IPS-NIHi7 (cell line): ENCODE measurements around the gene HLA-DMB.
"Not testable (repeated sequence)": the region's sequence is repeated elsewhere in the genome, so short reads cannot be mapped to it uniquely, and the experiment has no call there.

Experiments used
- DNase-seq: peaks from one replicate; pipeline ENCODE4 v3.0.0; 2012; ENCODE audit warnings: mixed read lengths; ENCODE audit errors: extremely low spot score

The HLA-DMB gene

DNA sequence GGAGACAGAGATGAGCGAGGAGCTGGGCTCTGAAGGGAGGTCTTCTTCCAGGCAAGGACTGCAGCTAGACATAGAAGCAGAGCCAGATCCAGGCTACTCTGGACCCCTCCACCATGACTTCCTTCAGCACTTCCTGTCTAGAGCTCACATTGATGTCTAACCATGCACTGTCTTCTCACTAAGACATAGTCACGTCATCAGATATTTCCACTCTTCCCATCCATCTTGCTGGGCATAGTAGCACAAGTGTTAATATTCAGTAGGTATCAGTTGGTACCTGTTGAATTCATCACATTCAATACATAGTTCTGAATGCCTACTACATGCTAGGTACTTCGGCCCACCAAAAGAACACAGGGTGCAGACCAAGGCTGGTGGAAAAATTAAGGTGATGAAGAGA is 9.2 kb upstream of the HLA-DMB start:
- DNase-seq = no peak

DNA sequence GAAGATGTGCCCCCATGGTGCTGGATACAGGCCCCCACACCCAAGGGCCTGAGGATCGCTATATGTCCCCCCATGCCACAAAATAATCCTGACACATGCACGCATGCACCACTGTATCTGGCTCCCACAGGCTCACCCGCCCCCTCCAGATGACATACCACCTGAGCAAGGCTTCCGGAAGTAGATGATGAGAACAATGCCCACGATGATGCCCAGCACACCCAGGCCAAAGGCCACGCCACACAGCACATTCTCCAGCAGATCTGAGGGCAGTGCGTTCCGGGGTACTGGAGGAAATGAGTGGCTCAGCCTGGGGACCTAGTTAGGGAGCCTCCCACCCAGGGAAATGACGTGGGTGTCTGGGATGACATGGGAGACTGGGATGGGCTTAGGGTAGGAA is 8.3 kb upstream of the HLA-DMB start:
- DNase-seq = no peak

DNA sequence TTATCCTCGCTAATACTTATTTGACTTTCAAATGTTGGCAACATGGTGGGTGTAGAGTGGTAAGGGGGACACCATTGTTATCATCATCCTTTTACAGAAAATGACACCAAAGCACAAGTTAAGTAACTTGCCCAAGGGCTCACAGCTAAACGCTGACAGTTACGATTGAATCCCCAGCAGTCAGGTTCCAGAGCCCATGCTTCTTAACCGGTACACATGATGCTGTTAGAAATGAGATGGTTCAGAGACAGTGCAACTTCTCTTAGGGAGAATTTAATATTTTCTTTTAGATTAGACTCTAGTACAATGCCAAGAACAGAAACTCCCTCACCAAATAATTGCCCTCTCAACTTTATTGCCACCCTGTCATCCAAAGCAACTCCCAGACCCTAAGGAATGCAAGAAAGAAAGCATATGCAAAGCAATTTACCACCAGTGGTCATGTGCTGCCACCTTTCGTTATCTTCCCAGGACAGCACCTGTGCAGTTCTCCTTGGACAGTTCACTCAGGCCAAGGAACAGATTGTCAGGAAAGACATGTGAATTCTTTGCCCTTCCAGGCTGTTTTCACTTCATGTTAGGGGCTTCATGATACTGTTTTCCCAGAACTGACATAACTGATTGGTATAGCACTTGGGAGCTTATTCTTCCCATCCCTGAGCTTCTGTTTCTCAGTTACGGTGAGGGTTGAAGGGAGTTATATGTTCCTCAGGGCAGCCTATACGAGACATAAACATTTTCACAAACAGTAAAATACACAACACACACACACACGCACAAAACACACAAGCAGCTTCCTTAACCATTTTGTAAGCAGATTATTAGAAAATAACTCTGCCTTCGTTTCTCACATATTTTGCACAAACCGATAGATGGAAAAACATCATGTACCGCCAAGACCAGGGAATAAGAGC is 7.0 kb upstream of the HLA-DMB start:
- DNase-seq = peak; percentile 72

DNA sequence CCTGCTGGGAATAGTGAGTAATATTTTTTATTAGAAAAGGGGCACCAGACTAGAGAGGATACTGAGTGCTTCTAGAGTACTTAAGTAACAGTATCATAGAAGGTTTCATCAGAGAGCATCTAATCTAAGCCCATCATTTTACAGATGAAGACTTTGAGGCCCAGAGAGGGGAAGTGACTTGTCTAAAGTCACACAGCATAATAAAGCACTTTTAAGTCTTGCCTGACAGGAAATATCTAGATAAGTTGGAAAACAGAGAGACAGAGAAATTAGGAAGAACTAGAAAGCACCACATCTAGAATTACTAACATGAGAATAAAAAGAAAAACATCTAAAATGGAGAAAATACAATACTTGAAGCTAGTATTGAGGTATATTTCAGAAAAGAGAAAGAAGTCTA is 6.1 kb upstream of the HLA-DMB start:
- no peak for DNase-seq

DNA sequence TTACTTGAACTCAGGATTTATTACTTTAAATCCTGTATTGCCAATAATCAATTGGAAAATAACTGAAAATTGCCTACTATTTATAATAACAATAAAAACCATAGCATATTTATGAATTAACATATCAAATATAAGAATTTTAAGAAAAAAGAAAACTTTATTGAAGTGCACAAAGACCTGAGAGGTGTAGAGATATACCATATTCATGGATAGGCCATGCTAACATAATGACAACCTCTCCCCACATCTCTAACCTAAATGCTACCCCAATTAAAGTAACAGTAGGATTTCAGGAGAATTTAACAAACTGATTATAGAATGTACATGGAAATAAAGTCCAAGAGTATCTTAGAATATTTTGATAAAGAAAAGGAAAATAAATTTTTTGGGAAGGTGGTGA is 5.1 kb upstream of the HLA-DMB start:
- DNase-seq = no peak

DNA sequence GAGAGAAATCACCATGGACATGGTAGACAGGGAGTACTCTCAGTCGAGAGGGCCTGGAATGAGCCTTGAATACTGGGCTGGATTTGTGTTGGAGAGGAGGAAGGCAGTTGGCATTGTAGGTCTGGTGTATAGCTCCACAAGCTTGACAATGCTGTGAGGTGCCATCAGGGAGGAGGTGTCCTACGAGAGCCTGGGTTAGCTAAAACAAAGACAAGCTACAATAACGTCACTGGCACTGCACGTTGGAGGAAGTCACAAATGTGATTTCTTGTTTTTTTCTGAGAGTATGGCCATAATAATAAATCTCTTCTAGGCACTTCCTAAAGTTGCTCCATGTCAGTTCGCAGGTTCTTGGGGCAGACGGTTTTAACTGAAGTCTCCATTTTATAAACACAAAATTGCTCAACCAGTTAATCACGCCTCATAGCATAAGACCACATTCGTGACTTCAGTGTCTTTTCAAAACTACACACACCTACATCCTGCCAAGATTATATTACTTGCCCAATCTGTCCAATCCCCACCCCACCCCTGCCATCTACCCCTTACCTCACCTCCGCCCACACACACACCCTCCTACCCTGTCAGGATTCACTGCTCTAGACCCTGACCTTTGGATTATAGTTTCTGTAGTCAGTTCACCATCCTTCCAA is 4.4 kb upstream of the HLA-DMB start:
- DNase-seq = no peak

DNA sequence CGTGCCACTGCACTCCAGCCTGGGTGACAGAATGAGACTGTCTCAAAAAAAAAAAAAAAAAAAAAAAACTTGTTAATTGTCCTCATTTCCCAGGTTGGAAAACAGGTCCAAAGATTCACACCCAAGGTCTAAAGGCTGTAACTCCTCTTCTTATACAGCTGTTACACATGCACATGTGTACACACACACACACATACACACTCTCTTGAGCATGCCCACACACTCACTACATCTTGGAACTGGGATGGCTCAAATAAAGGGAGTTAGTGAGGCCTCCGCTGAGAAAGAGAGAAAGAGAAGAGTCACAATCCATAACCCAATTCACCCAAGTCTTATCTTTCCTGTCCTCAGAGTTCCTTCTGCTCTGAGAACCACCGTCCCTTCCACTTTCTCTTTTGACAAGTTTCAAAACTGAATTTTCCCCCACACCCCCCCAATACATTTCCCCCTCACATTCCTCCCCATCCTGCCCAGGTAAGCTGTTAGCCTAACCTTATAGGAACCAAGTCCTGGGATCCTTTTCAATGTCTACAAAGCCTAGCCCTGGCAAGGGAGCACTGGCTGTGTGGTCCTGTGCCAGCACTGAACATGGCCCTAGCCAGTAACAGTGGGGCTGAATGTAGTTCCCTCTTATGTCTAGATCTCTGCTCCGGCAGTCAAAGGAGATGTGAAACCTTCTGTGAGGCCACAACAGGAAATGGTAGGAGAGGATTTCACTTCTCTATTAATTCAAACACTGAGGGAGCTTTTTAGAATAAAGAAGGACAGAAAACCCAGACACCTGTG is 3.2 kb upstream of the HLA-DMB start:
- no peak for DNase-seq

DNA sequence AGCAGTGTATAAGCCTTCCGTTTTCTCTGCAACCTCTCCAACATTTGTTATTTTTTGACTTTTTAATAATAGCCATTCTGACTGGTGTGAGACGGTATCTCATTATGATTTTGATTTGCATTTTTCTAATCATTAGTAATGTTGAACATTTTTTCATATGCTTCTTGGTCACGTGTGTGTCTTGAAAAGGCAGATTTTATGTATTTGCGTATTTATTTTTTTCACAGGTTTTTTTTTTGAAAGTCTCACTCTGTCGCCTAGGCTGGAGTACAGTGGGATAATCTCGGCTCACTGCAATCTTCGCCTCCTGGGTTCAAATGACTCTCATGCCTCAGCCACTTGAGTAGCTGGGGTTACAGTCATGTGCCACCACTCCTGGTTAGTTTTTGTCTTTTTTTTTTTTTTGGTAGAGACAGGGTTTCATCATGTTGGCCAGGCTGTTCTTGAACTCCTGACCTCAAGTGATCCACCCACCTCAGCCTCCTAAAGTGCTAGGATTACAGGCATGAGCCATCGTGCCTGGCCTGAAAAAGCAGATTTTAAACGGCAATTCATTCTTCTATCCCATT is 1.8 kb upstream of the HLA-DMB start:
- DNase-seq = not testable (repeated sequence)

DNA sequence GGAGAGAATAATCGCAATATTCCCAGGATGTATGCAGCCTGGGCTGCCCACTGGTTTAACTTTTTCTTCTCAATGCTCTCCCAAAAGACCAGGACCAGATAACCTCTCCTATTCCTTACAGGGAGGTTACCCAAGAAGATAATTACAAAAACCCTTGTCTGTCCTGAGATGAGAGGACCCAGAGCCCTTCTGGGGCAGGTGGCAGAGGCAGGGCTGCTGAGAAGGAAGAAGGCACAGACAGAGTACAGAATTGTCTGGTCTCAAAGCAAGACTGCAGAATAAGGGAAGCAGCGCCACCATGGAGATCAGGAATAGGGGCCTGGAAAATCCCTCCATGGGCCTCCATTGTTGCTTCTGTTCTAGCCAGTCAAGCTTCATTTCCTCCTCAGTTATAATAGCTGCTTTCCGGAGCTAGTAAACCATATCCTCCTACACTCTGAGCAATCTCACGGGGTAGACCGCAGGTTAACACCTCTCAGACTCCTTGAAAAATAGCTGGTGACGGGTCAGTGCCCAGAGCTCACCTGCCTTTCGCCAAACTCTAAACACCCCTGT is 463 bp upstream of the HLA-DMB start:
- DNase-seq = no peak

DNA sequence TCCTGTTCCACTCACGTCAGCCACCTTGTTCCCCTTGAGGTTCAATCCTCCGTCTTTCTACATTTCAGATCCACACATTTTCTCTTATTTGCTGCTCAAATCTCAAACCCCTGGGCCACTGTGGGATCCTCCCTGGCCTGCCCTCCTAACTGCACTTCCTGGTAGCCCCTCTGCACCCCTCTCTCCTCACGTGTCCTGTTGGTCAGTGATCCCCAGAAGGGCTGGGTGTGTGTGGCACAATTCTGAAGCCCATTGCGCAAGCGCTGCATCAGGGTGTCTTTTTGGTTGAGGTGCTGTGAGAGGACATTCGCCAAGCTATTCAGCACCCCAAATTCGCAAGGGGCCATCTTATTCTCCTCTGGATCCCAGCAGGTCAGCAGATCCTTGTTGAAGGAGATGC is 2.3 kb downstream of the HLA-DMB start:
- DNase-seq = no peak

DNA sequence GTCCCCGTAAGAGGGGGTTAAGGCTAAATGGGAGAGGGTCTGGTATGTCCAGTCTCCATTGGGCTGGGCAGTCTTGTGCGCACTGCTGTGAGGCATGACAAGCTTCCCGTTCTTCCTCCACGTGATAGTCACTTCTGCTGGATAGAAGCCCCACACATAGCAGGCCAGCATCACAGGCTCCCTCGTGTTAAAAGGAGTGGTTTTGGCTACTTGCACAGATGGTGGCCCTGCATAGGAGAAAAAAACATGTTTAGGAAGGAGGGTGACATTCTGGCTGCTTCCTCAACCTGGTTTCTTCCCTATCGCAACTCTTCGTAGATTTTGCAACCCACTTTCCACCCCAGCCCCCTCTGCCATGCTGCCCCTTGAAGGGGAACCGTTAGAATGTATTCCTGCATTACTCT is 3.6 kb downstream of the HLA-DMB start:
- no peak for DNase-seq

DNA sequence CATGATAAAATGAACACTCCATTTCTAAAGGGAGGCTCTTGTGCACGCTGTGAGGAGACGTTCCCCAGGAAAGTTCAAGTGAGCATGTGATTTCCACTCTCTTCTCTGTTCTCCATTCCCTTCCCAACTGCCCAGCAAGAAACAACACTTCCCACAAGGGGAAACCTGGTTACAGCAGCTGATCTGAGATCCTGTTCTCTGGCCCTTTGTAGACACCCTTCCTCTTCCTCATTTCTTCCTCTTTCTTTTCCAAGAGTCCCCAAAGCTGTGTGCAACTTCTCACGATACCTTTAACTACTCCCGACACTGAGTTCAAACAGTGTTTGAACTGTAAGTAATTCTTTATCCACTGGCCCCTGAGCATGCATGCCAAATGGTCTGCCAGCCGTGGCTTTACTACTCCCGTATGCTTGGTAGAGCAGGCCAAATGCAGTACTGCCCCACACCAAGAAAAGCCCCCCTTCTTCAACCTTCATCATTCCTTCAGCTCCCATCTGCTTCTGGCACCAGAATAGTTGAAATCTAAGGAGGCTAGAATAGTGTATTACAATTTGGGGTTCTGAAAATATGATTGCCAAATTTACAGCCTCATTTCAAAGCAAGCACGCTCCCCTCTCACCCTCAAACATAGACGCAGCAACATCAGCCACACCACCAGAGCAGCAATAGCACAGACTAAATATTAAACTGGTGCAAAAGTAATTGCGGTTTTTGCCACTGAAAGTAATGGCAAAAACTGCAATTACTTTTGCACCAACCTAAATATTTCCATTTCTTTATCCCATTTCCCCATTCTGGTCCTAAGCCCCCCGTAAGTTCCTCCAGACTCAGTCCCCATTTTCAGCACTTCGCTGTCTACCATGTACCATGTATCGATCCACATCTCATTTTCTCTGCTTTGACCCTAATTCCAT is 4.3 kb downstream of the HLA-DMB start:
- DNase-seq = no peak

DNA sequence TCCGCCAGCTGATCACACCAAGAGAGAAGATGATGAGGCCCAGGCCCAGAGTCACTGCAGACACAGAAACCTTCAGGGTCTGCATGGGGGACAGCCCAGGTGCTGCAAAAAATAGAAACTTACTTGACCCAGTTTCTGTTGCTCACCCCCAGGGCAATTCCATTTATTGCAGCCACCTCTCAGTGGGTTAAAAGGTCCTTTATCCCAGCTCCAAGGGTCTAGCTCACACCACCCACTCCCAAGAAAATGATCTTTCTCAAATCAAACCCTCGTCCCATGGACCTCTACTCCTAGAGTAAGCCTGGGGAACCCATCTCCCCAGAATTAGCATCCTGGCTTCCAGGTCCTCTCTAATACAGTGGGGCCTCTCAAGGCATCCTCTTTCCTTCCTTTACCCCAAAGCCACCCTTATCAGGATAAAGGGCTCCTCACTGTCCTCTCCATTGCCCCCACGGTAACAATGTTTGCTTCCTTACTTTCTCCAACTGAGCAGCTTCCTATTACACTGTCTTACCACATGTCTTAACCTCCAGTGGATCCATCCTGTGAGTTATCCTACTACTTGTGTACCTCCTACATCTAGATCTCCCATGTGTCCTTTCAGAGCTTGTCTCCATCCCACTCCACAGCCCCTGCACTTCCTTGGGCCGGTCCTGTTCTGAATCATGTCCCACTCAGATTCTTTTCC is 5.1 kb downstream of the HLA-DMB start:
- DNase-seq = no peak

DNA sequence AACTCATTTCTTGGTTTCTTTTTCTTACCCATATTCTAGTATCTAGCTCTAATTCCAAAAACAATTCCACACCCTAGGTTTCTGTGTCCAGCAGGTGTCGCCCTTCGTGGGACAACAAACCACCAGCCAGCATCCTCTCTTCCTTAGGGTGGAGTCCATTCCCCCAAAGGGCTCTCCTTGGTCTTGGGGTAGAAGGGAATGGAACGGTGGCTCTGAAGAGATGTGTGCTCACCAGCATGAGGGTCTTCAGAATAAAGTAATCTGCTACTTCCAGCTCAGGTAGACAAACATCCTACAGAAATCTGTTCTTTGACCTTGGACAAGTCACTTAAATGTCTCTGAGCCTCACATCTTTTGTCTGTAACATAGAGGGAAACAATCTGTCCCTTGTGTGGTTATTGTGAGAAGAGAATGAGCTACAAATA is 7.2 kb downstream of the HLA-DMB start:
- peak; percentile 83 for DNase-seq

DNA sequence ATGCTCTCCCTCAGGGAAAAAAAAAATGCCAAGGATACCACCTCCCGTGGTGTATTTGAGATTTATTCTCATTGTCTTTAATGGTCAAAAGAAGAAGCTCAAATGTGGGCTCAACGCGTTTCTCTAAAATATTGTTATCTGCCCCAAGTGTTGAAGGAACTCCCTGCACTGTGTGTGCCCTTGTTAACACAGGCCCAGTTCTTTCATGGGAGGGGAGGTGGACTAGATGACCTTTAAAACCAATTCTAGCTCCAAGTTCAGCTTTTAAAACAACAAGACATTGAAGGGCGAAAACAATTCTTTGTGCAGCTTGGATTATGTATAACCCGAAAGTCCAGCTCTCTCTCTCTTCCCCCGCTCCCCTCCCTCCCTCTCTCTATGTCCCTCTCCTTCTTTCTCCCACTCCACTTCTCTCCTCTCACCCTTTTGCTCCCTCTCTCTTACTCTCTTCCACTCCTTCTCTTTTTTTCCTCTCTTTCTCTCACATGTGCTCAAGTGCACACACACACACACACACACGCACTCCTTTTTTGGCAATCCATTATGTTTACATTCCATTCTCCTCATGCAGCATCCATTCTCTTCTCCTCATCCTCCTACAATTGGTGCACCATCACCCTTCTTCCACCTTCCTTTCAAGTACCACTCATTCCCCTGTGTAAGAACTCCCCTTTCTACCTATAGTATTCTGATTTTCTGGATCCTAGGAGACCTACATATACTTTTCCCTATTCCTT is 8.5 kb downstream of the HLA-DMB start:
- DNase-seq = no peak

DNA sequence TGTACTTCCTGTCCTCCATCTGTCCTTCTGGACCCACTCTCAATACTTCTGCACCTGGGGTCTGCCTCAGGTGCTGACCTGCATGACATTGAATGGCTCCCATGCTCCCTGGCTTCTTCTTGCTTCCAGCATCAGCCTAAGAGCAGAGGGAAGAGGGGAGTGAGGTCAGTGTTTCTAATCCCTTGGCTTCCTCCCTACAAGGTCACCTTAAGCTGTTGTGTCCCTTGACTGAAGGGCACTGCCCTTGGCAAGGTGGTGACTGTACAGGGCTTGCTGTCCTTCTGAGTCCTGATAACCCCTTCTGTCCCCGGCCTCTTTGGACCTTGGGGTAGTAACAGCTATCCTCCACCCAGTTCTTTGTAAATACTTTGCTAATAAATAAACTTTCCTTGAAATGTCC is 9.6 kb downstream of the HLA-DMB start:
- no peak for DNase-seq

DNA sequence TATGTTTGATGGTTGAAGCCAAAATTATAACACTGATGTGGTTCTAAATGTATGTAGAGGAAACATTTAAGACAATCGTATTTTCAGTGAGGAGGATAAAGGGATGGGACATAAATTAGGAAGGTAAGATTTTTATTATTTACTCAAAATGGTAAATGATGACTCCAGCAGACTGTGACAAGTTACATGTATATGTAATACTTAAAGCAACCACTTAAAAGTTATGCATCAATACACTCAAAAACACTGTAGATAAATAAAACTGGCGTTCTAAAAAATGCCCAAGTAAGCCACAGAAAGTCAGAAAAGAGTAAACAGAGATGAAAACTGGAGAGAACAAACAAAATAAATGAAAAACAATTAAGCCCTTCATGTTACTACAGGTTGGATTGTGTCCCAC is 18.7 kb downstream of the HLA-DMB start:
- DNase-seq = no peak

DNA sequence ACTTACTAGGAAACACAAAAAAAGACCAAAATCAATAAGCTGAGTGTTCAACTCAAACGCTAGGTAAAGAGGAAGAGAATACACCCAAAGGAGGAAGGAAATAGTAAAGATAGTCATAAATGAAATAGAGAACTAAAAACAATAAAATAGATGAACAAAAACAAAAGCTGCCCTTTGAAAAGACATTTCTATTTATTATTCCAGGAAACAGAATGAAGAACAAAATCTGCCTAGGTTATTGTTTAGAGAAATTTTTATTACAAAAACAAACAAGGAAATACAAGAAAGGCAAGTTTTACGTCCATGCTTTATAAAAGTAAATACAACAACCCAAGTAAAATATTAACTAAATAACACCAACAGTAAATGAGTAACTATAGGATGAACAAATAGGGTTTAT is 20.1 kb downstream of the HLA-DMB start:
- no peak for DNase-seq

DNA sequence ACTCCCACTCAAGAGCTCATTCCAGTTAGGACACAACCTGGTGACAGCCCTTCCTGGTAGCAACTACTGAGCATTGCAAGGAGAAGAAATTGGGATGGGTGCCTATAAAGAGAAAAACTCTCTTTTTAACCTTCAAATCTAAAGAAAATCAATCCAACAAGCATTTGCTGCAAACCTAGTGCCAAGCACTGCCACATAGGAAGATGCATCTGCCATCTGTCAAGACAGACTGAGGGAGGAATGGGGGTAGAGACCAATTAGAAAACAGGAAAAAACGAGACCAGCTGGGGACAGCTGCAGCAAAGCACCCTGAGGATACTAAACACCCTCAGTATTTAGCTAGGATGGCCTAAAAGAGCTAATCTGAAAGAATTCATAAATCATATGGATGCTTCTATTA is 27.9 kb downstream of the HLA-DMB start:
- DNase-seq = no peak
